H1 (cell line): Measurements from ENCODE around the gene AATK. TPM values are rescaled to one million over a fixed set of nuclear protein-coding genes. Genes with fewer than 3 reads are reported as not detected.

ENCODE experiments used
- BCL11A ChIP-seq, 2 experiments: IDR thresholded peaks; one replicate each; pipeline ENCODE4 v1.6.1; 2011; ENCODE audit warnings: low read depth in 2 of 2, low read length in 2 of 2, mild to moderate bottlenecking in 2 of 2
- EGR1 ChIP-seq: IDR thresholded peaks from 2 replicates; pipeline ENCODE4 v1.6.1; 2011; ENCODE audit warnings: low read depth, low read length, borderline replicate concordance
- EZH2 ChIP-seq: fragments of 200-600 bp; sonication (generic); IDR thresholded peaks from 2 replicates; pipeline ENCODE4 v1.7.1; 2012; ENCODE audit warnings: low read depth, mild to moderate bottlenecking, moderate library complexity, low read length, inconsistent platforms; ENCODE audit not compliant: severe bottlenecking
- SIN3A ChIP-seq, 2 experiments: IDR thresholded peaks in 1 of 2; conservative IDR thresholded peaks in 1 of 2; 2 replicates each; pipeline ENCODE4 v1.6.1; 2011 to 2012; ENCODE audit warnings: low read length in 2 of 2, improper control_type of control experiment in 1 of 2, low read depth in 1 of 2, mild to moderate bottlenecking in 1 of 2
- TAF1 ChIP-seq: IDR thresholded peaks from 2 replicates; pipeline ENCODE4 v1.6.1; 2011; ENCODE audit warnings: mild to moderate bottlenecking, low read depth, low read length
- USF2 ChIP-seq: IDR thresholded peaks from 2 replicates; pipeline ENCODE4 v1.6.1; 2011; ENCODE audit warnings: low read length, improper control_type of control experiment
- YY1 ChIP-seq: IDR thresholded peaks from 2 replicates; pipeline ENCODE4 v1.6.1; 2011; ENCODE audit warnings: low read depth, mild to moderate bottlenecking, low read length
- polyA plus RNA-seq, 7 experiments: library from polyadenylated mRNA; depleted of rRNA in 3 of 7; stranded (reverse) in 5 of 7; unstranded in 2 of 7; fragments of >200 nt in 5 of 7; fragments of 200-250 nt in 2 of 7; gene quantifications; 1 replicate in 5 of 7; 2 replicates in 1 of 7; 4 replicates in 1 of 7; pipeline versions ENCODE4 v1.2.1 to v1.2.3, GENCODE V29; 2011 to 2013; ENCODE audit warnings: missing spikeins in 2 of 7, mixed read lengths in 2 of 7
- total RNA-seq: library from RNA; stranded (reverse); fragmentation: NEBNext Ultra II Directional; extraction: Animal tissue kit (Norgen Biotek cat#: 25700); gene quantifications from 2 replicates; pipeline ENCODE4 v1.2.1, GENCODE V29; 2021

AATK gene
- total and polyA plus RNA-seq, 2 of the 8 experiments (the other 6 are each of a cell fraction or from before 2014, with no cell fraction given), result 1.7 to 3.5 TPM

DNA sequence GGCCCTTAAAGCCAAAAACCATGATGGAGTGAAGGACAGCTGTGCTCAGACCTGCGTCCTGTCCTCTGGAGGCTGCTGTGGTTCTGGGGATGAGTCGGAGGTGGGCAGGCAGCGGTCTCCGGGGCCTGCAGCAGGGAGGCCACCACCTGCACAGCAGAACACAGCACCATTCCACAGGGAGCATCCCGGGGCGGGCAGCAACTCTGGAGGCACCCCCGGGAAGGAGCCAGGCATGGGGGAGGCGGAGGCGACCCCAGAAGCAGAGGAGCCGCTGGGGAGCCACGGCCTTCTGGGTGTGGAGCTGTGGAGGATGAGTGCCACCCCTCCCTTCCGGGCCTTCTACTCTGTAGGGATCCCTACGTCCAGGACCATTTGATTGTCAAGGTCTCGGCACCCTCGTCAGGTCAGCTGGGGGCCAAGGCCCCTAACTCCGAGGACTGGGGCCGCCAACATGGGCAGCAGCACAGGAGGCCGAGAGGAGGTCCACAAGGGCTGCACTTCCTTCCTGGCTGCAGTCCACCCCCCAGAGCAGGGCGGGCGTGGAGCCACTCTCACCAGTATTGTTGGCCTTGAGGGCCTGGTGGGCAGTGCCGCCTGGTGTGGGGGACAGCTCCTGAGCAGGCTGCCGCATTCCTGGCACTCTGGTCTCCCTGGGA is 32.9 kb upstream of the AATK start (continued):
- TF ChIP-seq USF2 (no peak), SIN3A (conservative IDR thresholded peaks at IDR 0.05 in 1 of 2, IDR thresholded peaks at IDR 0.05 in 1 of 2; ENCODE audit: low read depth in 1 of 2, low read length in 2 of 2) (no peak), BCL11A (IDR thresholded peaks at IDR 0.05; ENCODE audit: low read depth in 2 of 2, low read length in 2 of 2) (no peak), EZH2 (no peak), YY1 (no peak), TAF1 (no peak), EGR1 (no peak)
- TF ChIP-seq, all 59 proteins: peak for 0
